HFFc6 (cell line): ENCODE results near the gene PRKD2. TPM values are rescaled to one million over a fixed set of nuclear protein-coding genes. Genes with fewer than 3 reads are reported as not detected.

Source experiments
- DNase-seq: peaks from one replicate; pipeline ENCODE4 v3.0.0-alpha.2; 2018
- H3K27ac Mint-ChIP-seq: 2 replicates; pipeline ENCODE4 v1.8.0; 2020; ENCODE audit warnings: mild to moderate bottlenecking, mixed read lengths
- H3K27me3 Mint-ChIP-seq: 2 replicates; pipeline ENCODE4 v1.8.0; 2021; ENCODE audit warnings: mild to moderate bottlenecking, moderate library complexity, mixed read lengths; ENCODE audit not compliant: insufficient read depth
- H3K36me3 Mint-ChIP-seq: 2 replicates; pipeline ENCODE4 v1.8.0; 2021; ENCODE audit warnings: low read depth, mixed read lengths
- H3K4me1 Mint-ChIP-seq: 2 replicates; pipeline ENCODE4 v1.8.0; 2020; ENCODE audit warnings: low read depth, mixed read lengths
- H3K4me3 Mint-ChIP-seq: 2 replicates; pipeline ENCODE4 v1.8.0; 2020; ENCODE audit warnings: mild to moderate bottlenecking, moderate library complexity, mixed read lengths
- H3K9me3 Mint-ChIP-seq: 2 replicates; pipeline ENCODE4 v1.8.0; 2020; ENCODE audit warnings: mild to moderate bottlenecking, mixed read lengths
- total RNA-seq, 6 experiments: library from RNA; stranded (reverse); fragmentation: NEBNext Ultra II Directional; extraction: Animal tissue kit (Norgen Biotek cat#: 25700); gene quantifications; 2 replicates in 1 of 6; 3 replicates in 5 of 6; pipeline ENCODE4 v1.2.3, GENCODE V29; 2021
- TF ChIP-seq, protein P1 (sequence below): fragments of 200-600 bp; sonication (generic); IDR thresholded peaks from 2 replicates; pipeline ENCODE4 v1.5.0; 2021; ENCODE audit warnings: antibody characterized with exemption, mild to moderate bottlenecking

The PRKD2 gene
- total RNA-seq, 6 experiments from 2014 or later = 35.3 to 42.2 (median 38.4) TPM

DNA sequence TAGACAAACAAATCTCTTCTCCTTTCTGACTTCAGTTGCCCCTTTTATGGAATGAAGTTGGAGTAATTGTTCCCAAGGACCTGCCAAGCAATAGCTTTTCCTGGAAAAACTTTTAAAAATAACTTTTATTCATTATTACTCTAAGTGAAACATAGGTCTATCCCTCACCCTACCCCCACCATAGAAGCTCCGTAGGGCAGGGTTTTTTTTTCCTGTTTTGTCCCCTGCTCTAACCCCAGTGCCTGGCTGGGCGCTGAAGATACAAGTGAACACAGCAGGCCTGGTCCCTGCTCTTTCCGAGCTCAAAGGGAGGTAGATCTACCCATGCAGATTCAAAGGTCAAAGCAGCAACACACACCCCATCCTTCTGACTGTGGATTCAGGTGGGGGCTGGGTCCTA lies 72.2 kb downstream of the PRKD2 start:
- no peaks in the 10 kb centered on the region; the same call in none of the 2 replicates for H3K27me3 Mint-ChIP-seq
- TF ChIP-seq, protein P1, sequence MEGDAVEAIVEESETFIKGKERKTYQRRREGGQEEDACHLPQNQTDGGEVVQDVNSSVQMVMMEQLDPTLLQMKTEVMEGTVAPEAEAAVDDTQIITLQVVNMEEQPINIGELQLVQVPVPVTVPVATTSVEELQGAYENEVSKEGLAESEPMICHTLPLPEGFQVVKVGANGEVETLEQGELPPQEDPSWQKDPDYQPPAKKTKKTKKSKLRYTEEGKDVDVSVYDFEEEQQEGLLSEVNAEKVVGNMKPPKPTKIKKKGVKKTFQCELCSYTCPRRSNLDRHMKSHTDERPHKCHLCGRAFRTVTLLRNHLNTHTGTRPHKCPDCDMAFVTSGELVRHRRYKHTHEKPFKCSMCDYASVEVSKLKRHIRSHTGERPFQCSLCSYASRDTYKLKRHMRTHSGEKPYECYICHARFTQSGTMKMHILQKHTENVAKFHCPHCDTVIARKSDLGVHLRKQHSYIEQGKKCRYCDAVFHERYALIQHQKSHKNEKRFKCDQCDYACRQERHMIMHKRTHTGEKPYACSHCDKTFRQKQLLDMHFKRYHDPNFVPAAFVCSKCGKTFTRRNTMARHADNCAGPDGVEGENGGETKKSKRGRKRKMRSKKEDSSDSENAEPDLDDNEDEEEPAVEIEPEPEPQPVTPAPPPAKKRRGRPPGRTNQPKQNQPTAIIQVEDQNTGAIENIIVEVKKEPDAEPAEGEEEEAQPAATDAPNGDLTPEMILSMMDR = no peak
- H3K4me3 Mint-ChIP-seq = no peak overlapping the region
- no peak for DNase-seq
- peaks cover 10% of the 10 kb centered on the region for H3K9me3 Mint-ChIP-seq
- peaks cover 27% of the 10 kb centered on the region for H3K36me3 Mint-ChIP-seq
- H3K27ac Mint-ChIP-seq = no peak overlapping the region
- H3K4me1 Mint-ChIP-seq = no peaks in the 10 kb centered on the region

DNA sequence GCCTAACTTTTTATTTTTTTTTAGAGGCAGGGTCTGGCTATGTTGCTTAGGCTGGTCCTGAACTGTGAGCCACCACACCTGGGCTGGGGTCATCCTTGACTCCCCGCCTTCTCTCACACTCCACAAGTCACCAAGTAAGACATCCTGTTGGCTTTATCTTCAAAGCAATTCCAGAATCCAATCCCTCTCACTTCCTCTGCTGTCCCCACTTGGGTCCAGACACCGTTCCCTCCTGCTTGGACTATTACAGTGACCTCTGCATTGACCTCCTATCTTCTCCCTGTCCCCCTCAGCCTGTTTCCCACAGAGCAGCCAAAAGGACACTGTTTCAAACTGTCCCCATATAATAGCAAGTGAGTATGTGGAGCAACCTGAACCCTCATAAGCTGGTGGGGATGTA lies 76.3 kb downstream of the PRKD2 start:
- H3K4me3 Mint-ChIP-seq = no peak overlapping the region
- TF ChIP-seq, protein P1 = no peak
- H3K36me3 Mint-ChIP-seq = 0 out of 2 replicates have a peak, but pooled peaks cover 2% of the 10 kb centered on the region
- H3K27ac Mint-ChIP-seq = no peak overlapping the region
- no peaks in the 10 kb centered on the region; the same call in none of the 2 replicates for H3K27me3 Mint-ChIP-seq
- no peaks in the 10 kb centered on the region for H3K9me3 Mint-ChIP-seq
- no peaks in the 10 kb centered on the region for H3K4me1 Mint-ChIP-seq
- DNase-seq = no peak

DNA sequence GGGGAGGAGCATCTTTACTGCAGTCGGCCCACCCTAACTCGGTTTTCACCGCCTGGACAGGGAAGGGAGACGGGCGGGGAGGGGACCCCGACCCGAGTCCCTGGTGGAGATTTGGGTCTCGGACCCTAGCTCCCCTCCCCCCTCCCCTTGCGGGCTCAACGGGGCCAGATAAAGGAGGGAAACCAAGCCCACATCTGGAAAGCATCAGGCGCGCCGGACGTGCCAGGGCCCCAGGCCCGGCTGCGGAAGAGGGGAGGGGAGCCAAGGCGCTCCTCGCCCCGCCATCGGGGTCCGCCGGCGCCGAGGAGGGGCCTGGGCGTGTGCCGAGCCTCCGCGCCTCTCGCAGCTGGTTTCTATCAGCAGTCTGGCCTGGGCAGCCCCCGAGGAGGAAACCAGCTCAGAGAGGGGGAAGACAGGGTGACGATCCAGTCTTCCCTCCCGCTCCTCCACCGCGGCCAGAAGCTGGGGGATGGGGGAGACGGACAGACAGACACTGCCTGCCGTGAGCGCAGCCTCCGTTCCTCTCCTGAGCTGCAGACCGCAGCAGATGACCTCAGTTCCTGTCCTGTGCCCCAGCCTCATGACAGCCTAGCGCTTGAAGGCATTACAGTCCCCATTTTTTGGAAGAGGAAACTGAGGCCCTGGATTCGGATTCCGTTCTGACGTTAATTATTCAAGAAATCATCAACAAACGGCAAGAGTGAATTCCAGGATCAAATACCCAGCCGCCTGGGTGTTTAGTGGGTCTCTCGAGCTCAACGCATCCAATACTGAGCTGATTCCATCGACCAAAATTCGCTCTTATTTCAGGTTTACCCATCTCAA lies 77.3 kb downstream of the PRKD2 start:
- Mint-ChIP-seq H3K9me3 (no peaks in the 10 kb centered on the region), H3K4me3 (peak overlapping the region; percentile 74; the same call in 1 of the 2 replicates), H3K4me1 (no peaks in the 10 kb centered on the region), H3K27me3 (no peaks in the 10 kb centered on the region; the same call in none of the 2 replicates), H3K36me3 (no peaks in the 10 kb centered on the region), H3K27ac (no peak overlapping the region; the same call in 1 of the 2 replicates)
- TF ChIP-seq, protein P1 = no peak
- peak; percentile 64 for DNase-seq

DNA sequence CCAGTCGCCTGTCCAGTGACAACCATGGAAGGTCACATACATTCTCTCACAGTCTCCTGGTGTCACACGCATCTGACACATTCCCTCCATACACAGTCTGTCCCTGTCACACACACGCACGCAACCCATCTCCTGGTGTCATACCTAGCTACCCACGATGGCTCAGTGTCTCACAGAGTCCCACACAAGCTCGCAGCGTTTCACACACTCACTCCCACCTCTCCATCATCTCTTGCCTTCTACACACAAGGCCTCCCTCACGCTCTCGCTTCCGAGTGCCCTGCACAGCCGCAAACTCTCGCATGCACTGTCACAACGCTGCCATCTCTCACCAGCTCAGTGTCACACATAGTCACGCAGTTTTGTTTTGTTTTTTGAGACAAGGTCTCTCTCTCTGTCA lies 79.7 kb downstream of the PRKD2 start:
- DNase-seq = no peak
- Mint-ChIP-seq H3K9me3 (no peaks in the 10 kb centered on the region), H3K27ac (no peak overlapping the region), H3K36me3 (no peaks in the 10 kb centered on the region), H3K4me1 (peaks cover 11% of the 10 kb centered on the region), H3K27me3 (no peaks in the 10 kb centered on the region; the same call in 1 of the 2 replicates), H3K4me3 (no peak overlapping the region)
- TF ChIP-seq, protein P1 = no peak

DNA sequence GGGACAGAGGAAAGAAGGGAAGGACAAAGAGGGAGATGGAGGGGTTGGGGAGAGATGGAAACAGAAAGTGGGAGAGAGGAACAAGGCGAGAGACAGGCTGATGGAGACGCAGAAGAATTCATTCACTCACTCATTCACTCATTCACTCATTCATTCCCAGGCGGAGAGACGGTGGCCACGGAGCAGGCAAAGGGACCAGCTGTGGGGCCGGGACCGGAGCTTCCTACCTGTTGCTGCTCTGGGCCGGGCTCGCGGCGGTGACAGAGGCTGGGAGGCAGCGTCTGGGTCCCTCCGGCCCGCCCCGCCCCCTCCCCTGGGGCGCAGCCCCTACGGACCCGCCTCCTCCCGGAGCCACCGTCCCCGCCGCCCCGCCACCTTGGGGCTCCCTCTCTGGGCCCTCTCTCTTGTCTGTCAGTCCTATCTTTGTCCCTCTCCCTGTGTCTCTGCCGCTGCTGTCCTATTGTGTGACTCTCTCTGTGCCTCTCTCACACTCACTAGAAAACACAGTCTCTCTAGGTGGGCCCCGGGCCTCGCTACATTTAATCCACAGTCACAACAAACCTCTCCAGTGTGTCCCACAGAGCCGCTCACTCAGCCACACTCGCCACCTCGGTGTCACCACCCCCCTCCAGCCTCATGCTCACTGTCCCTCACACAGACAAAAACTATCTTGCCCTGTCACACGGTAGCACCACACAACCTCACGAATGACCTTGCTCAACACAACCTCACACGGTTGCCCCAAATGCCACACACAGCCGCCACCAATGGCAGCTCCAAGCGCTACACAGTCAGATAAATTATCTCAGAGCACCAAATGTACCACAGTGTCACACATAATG lies 80.8 kb downstream of the PRKD2 start, which contains the start of gene GNG8:
GNG8 (minus strand) TSS at position 283 of the 842 bp plus-strand sequence. CDS start 1,520 bp downstream, outside the sequence.
- Mint-ChIP-seq H3K27me3 (no peaks in the 10 kb centered on the region; the same call in 1 of the 2 replicates), H3K9me3 (no peaks in the 10 kb centered on the region), H3K36me3 (no peaks in the 10 kb centered on the region), H3K4me1 (peaks cover 22% of the 10 kb centered on the region), H3K4me3 (no peak within 1 kb of the TSS), H3K27ac (no peak within 1 kb of the TSS)
- TF ChIP-seq, protein P1 = no peak
- no peak for DNase-seq
